WTC11 (cell line): ENCODE measurements around the gene SSBP2.
"Not testable (repeated sequence)": the region's sequence is repeated elsewhere in the genome, so short reads cannot be mapped to it uniquely, and the experiment has no call there.

Experiments
- GTF2I ChIP-seq: fragments of 250-450 bp; sonication (Bioruptor Pico); conservative IDR thresholded peaks from 2 replicates; pipeline ENCODE4 v1.4.0; 2021; ENCODE audit warnings: mild to moderate bottlenecking
- NR2C2 ChIP-seq: sonication (generic); formaldehyde crosslinking; IDR thresholded peaks from 2 replicates; pipeline ENCODE4 v1.8.0; 2022; ENCODE audit warnings: mild to moderate bottlenecking, missing genetic modification reagents
- TF ChIP-seq, protein P1 (sequence below): fragments of 200-600 bp; IDR thresholded peaks from 2 replicates; pipeline ENCODE4 v1.8.0; 2022; ENCODE audit warnings: antibody characterized with exemption
- TF ChIP-seq, protein P2 (sequence below): fragments of 250-450 bp; sonication (Bioruptor Pico); IDR thresholded peaks from 2 replicates; pipeline ENCODE4 v1.9.0; 2021; ENCODE audit warnings: moderate library complexity, mild to moderate bottlenecking, inconsistent platforms, borderline replicate concordance
- TF ChIP-seq, protein P3 (sequence below): sonication (generic); formaldehyde crosslinking; IDR thresholded peaks from 2 replicates; pipeline ENCODE4 v1.8.0; 2022; ENCODE audit warnings: mild to moderate bottlenecking, missing genetic modification reagents

DNA sequence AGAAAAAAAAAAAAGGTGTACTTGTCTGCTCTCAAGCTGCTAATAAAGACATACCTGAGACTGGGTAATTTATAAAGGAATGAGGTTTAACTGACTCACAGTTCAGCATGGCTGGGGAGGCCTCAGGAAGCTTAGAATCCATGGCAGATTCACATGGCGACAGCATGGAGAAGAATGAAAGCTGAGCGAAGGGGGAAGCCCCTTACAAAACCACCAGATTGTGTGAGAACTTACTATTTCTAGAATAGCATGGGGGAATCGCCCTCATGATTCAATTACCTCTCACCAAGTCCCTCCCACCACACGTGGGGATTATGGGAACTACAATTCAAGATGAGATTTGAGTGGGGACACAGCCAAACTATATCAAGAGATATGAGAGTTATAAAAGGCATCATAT is 122.8 kb downstream of the SSBP2 start:
- TF ChIP-seq, protein P1, sequence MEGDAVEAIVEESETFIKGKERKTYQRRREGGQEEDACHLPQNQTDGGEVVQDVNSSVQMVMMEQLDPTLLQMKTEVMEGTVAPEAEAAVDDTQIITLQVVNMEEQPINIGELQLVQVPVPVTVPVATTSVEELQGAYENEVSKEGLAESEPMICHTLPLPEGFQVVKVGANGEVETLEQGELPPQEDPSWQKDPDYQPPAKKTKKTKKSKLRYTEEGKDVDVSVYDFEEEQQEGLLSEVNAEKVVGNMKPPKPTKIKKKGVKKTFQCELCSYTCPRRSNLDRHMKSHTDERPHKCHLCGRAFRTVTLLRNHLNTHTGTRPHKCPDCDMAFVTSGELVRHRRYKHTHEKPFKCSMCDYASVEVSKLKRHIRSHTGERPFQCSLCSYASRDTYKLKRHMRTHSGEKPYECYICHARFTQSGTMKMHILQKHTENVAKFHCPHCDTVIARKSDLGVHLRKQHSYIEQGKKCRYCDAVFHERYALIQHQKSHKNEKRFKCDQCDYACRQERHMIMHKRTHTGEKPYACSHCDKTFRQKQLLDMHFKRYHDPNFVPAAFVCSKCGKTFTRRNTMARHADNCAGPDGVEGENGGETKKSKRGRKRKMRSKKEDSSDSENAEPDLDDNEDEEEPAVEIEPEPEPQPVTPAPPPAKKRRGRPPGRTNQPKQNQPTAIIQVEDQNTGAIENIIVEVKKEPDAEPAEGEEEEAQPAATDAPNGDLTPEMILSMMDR, result not testable (repeated sequence)
- TF ChIP-seq NR2C2, GTF2I: not testable (repeated sequence)
- TF ChIP-seq, protein P2, sequence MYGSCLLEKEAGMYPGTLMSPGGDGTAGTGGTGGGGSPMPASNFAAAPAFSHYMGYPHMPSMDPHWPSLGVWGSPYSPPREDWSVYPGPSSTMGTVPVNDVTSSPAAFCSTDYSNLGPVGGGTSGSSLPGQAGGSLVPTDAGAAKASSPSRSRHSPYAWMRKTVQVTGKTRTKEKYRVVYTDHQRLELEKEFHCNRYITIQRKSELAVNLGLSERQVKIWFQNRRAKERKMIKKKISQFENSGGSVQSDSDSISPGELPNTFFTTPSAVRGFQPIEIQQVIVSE (CRISPR knock-in tag), result not testable (repeated sequence)
- TF ChIP-seq, protein P3, sequence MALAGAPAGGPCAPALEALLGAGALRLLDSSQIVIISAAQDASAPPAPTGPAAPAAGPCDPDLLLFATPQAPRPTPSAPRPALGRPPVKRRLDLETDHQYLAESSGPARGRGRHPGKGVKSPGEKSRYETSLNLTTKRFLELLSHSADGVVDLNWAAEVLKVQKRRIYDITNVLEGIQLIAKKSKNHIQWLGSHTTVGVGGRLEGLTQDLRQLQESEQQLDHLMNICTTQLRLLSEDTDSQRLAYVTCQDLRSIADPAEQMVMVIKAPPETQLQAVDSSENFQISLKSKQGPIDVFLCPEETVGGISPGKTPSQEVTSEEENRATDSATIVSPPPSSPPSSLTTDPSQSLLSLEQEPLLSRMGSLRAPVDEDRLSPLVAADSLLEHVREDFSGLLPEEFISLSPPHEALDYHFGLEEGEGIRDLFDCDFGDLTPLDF (CRISPR knock-in tag), result not testable (repeated sequence)
